Fibroblast of lung (primary cell): ENCODE data around the gene C22orf31. TPM values are rescaled to one million over a fixed set of nuclear protein-coding genes. Genes with fewer than 3 reads are reported as not detected.

Experiments
- DNase-seq, 2 donors: peaks; one replicate each; pipeline versions ENCODE4 v3.0.0 to v3.0.0-alpha.2; 2010; ENCODE audit warnings: low read depth in 2 of 2
- H2AFZ ChIP-seq: 2 replicates; pipeline ENCODE4 v1.5.1; 2012; ENCODE audit warnings: low read length, control low read depth, inconsistent platforms
- H3K27ac ChIP-seq: 2 replicates; pipeline ENCODE4 v1.5.1; 2011; ENCODE audit warnings: low read length, control low read depth; ENCODE audit not compliant: insufficient read depth
- H3K27me3 ChIP-seq: 2 replicates; pipeline ENCODE4 v1.5.1; 2011; ENCODE audit warnings: mild to moderate bottlenecking, low read length; ENCODE audit not compliant: control insufficient read depth, insufficient read depth
- H3K36me3 ChIP-seq: 2 replicates; pipeline ENCODE4 v1.5.1; 2011; ENCODE audit warnings: low read length; ENCODE audit not compliant: control insufficient read depth, insufficient read depth
- H3K4me1 ChIP-seq: 2 replicates; pipeline ENCODE4 v1.5.1; 2011; ENCODE audit warnings: low read length; ENCODE audit not compliant: control insufficient read depth, insufficient read depth; ENCODE audit errors: extremely low read depth
- H3K4me2 ChIP-seq: 2 replicates; pipeline ENCODE4 v1.5.1; 2011; ENCODE audit warnings: low read length, control low read depth; ENCODE audit not compliant: insufficient read depth; ENCODE audit errors: extremely low read depth
- H3K4me3 ChIP-seq, 4 experiments: fragments of 200-600 bp in 1 of 4; sonication (generic) in 1 of 4; replicated peaks in 1 of 4; 2 replicates each; pipeline ENCODE4 v1.5.1; 2011 to 2016; ENCODE audit warnings: low read length in 4 of 4, low read depth in 3 of 4, mild to moderate bottlenecking in 3 of 4, control low read depth in 2 of 4, inconsistent platforms in 1 of 4, mixed read lengths in 1 of 4; ENCODE audit not compliant: insufficient read depth in 1 of 4; ENCODE audit errors: control extremely low read depth in 1 of 4
- H3K79me2 ChIP-seq: 2 replicates; pipeline ENCODE4 v1.5.1; 2012; ENCODE audit warnings: mild to moderate bottlenecking, low read length, inconsistent platforms; ENCODE audit not compliant: control insufficient read depth, insufficient read depth
- H3K9ac ChIP-seq: 2 replicates; pipeline ENCODE4 v1.5.1; 2011; ENCODE audit warnings: mild to moderate bottlenecking, low read length, control low read depth; ENCODE audit not compliant: insufficient read depth
- H3K9me3 ChIP-seq: 2 replicates; pipeline ENCODE4 v1.5.1; 2012; ENCODE audit warnings: low read depth, low read length; ENCODE audit not compliant: control insufficient read depth, insufficient read depth
- H4K20me1 ChIP-seq: 2 replicates; pipeline ENCODE4 v1.5.1; 2011; ENCODE audit warnings: low read length; ENCODE audit not compliant: control insufficient read depth, insufficient read depth; ENCODE audit errors: extremely low read depth
- EZH2 ChIP-seq: IDR thresholded peaks from 2 replicates; pipeline ENCODE4 v1.5.1; 2012; ENCODE audit warnings: low read length, control low read depth, mild to moderate bottlenecking; ENCODE audit errors: missing control alignments
- polyA plus RNA-seq, 2 donors: library from polyadenylated mRNA; depleted of rRNA in 1 of 2; stranded (reverse) in 1 of 2; unstranded in 1 of 2; fragments of >200 nt; gene quantifications; 2 replicates each; pipeline ENCODE4 v1.2.1, GENCODE V29; 2011 to 2012; ENCODE audit warnings: missing spikeins in 1 of 2
- total RNA-seq: library from RNA; depleted of rRNA; stranded (reverse); fragments of >200 nt; gene quantifications from 2 replicates; pipeline ENCODE4 v1.2.1, GENCODE V29; 2014
- TF ChIP-seq, protein P1 (sequence below), 2 donors: IDR thresholded peaks in 1 of 2; conservative IDR thresholded peaks in 1 of 2; 1 replicate in 1 of 2; 2 replicates in 1 of 2; pipeline ENCODE4 v1.5.1; 2011 to 2012; ENCODE audit warnings: low read length in 2 of 2, control low read depth in 1 of 2, inconsistent platforms in 1 of 2, low read depth in 1 of 2, mild to moderate bottlenecking in 1 of 2

Gene C22orf31
- total and polyA plus RNA-seq, 2 donors (not counting 1 experiment from before 2014, with no cell fraction given), result 0.17 TPM; not detected in 1

- no peak for DNase-seq
- Histone ChIP-seq H4K20me1 (no peaks in the 10 kb centered on the region), H2AFZ (no peak overlapping the region), H3K36me3 (no peaks in the 10 kb centered on the region), H3K4me2 (no peak overlapping the region), H3K9me3 (no peaks in the 10 kb centered on the region), H3K27me3 (no peaks in the 10 kb centered on the region), H3K27ac (no peak overlapping the region), H3K4me3 (no peak overlapping the region), H3K9ac (no peak overlapping the region), H3K4me1 (no peaks in the 10 kb centered on the region), H3K79me2 (no peaks in the 10 kb centered on the region)
- TF ChIP-seq EZH2, result no peak
- TF ChIP-seq, protein P1, sequence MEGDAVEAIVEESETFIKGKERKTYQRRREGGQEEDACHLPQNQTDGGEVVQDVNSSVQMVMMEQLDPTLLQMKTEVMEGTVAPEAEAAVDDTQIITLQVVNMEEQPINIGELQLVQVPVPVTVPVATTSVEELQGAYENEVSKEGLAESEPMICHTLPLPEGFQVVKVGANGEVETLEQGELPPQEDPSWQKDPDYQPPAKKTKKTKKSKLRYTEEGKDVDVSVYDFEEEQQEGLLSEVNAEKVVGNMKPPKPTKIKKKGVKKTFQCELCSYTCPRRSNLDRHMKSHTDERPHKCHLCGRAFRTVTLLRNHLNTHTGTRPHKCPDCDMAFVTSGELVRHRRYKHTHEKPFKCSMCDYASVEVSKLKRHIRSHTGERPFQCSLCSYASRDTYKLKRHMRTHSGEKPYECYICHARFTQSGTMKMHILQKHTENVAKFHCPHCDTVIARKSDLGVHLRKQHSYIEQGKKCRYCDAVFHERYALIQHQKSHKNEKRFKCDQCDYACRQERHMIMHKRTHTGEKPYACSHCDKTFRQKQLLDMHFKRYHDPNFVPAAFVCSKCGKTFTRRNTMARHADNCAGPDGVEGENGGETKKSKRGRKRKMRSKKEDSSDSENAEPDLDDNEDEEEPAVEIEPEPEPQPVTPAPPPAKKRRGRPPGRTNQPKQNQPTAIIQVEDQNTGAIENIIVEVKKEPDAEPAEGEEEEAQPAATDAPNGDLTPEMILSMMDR (conservative IDR thresholded peaks at IDR 0.05 in 1 of 2, IDR thresholded peaks at IDR 0.05 in 1 of 2; ENCODE audit: low read depth in 1 of 2, low read length in 2 of 2), result no peak
These were observed 700 bp downstream of the C22orf31 start for GRCh38 chr22:29060931-29061330.

- Histone ChIP-seq H2AFZ (no peak overlapping the region), H3K79me2 (no peaks in the 10 kb centered on the region), H3K27me3 (no peaks in the 10 kb centered on the region), H3K4me2 (no peak overlapping the region), H3K9ac (no peak overlapping the region), H3K4me3 (no peak overlapping the region), H3K9me3 (no peaks in the 10 kb centered on the region), H3K27ac (no peak overlapping the region), H3K4me1 (no peaks in the 10 kb centered on the region), H3K36me3 (no peaks in the 10 kb centered on the region), H4K20me1 (no peaks in the 10 kb centered on the region)
- no peak for DNase-seq
- TF ChIP-seq, protein P1 (conservative IDR thresholded peaks at IDR 0.05 in 1 of 2, IDR thresholded peaks at IDR 0.05 in 1 of 2; ENCODE audit: low read depth in 1 of 2, low read length in 2 of 2), result peak in 1 of 2 donors; percentile 1
- no peak for TF ChIP-seq EZH2
These were observed 1.3 kb downstream of the C22orf31 start for GRCh38 chr22:29060251-29060869.

DNA sequence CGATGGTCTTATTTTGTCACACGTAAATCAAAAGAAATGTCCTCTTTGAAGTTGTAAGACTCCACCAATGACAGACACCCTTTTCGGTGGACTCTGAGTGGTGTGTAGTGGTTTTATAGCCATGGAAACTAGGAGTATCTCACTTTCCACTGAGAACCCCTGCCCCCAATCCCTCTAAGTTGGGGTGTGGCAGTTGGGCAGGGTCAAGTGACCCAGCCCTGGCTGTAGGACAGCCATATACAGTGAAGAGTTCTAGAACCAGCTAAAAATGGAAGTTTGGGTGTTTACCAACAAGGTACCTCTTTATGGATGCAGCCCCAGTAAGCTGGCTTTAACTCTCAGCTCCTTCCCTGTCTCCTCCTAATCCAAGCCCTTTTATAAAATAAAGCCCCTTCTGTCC lies 5.2 kb downstream of the C22orf31 start:
- no peak overlapping the region for H3K27ac ChIP-seq
- no peak overlapping the region for H3K4me3 ChIP-seq
- H3K9me3 ChIP-seq, result no peaks in the 10 kb centered on the region
- TF ChIP-seq, protein P1 (conservative IDR thresholded peaks at IDR 0.05 in 1 of 2, IDR thresholded peaks at IDR 0.05 in 1 of 2; ENCODE audit: low read depth in 1 of 2, low read length in 2 of 2), result no peak
- TF ChIP-seq EZH2, result no peak
- H4K20me1 ChIP-seq, result no peaks in the 10 kb centered on the region
- H3K4me2 ChIP-seq, result no peak overlapping the region
- no peak overlapping the region for H3K9ac ChIP-seq
- no peaks in the 10 kb centered on the region for H3K4me1 ChIP-seq
- H3K27me3 ChIP-seq, result no peaks in the 10 kb centered on the region
- H3K36me3 ChIP-seq, result no peaks in the 10 kb centered on the region
- no peak for DNase-seq
- no peaks in the 10 kb centered on the region for H3K79me2 ChIP-seq
- H2AFZ ChIP-seq, result no peak overlapping the region
